Measurements from ENCODE around the gene TTC33. TPM values are rescaled to one million over a fixed set of nuclear protein-coding genes. Genes with fewer than 3 reads are reported as not detected.

Gene TTC33
- total and polyA plus RNA-seq, 2 of the 4 experiments (the other 2 are of a cell fraction): 3.1 to 8.1 TPM

GRCh38 chr5:40672425-40672824 lies 83.3 kb downstream of the TTC33 start:
- Histone ChIP-seq H3K9ac (ENCODE audit: low read depth, low read length) (no peak overlapping the region), H4K8ac (ENCODE audit: low read depth in 2 of 2, low read length in 2 of 2) (peak overlapping the region in 1 of 2 experiments; percentile 22; a peak in 1 of 4 replicates), H3K9me1 (ENCODE audit: insufficient read depth, low read length) (peaks cover 17% of the 10 kb centered on the region), H3K4me2 (ENCODE audit: low read depth, low read length) (no peak overlapping the region), H3K4me3 (ENCODE audit: insufficient read depth, low read depth, low read length) (no peak overlapping the region), H2AFZ (replicated peaks; ENCODE audit: low read length, poor library complexity) (peak overlapping the region; percentile 60), H3K4me1 (ENCODE audit: control insufficient read depth, insufficient read depth, low read length) (peaks cover 6% of the 10 kb centered on the region), H3K14ac (replicated peaks; ENCODE audit: low read depth, low read length) (peak overlapping the region; percentile 5), H3K79me1 (ENCODE audit: low read depth in 1 of 2, low read length in 2 of 2) (peaks cover 0 to 13% of the 10 kb centered on the region in 2 experiments; a peak in 2 of 4 replicates), H3K56ac (ENCODE audit: extremely low read depth, insufficient read depth, low read length) (no peak overlapping the region), H3K36me3 (ENCODE audit: control insufficient read depth, insufficient read depth, low read length) (no peaks in the 10 kb centered on the region), H2BK120ac (ENCODE audit: low read depth, low read length) (peak overlapping the region; percentile 42), H2AK9ac (replicated peaks; ENCODE audit: low read depth, low read length, poor library complexity) (no peak overlapping the region), H2BK20ac (ENCODE audit: low read depth, low read length) (peak overlapping the region; percentile 26; the same call in 1 of the 2 replicates), H2AK5ac (ENCODE audit: low read depth, low read length) (no peak overlapping the region), H3K18ac (ENCODE audit: low read depth, low read length) (peak overlapping the region; percentile 53; the same call in 1 of the 2 replicates), H4K5ac (ENCODE audit: low read depth, low read length) (no peak overlapping the region; the same call in 1 of the 2 replicates), H2BK15ac (ENCODE audit: low read depth, low read length) (no peak overlapping the region), H3K9me3 (ENCODE audit: control insufficient read depth, insufficient read depth, low read length) (no peaks in the 10 kb centered on the region), H2BK5ac (ENCODE audit: low read depth, low read length, poor library complexity, severe bottlenecking) (peak overlapping the region; percentile 48), H3K4ac (ENCODE audit: low read depth, low read length) (0 out of 2 replicates have a peak overlapping the region, but pooled peaks have one; percentile 25), H3K27ac (ENCODE audit: insufficient read depth, low read length) (no peak overlapping the region), H3K23ac (ENCODE audit: low read depth, low read length) (peak overlapping the region; percentile 18; the same call in 1 of the 2 replicates), H3K27me3 (ENCODE audit: control insufficient read depth, insufficient read depth, low read length) (no peaks in the 10 kb centered on the region), H4K20me1 (ENCODE audit: insufficient read depth, low read length) (no peaks in the 10 kb centered on the region), H4K91ac (ENCODE audit: insufficient read depth, low read depth, low read length) (no peak overlapping the region)
- CTCF ChIA-PET: interaction anchor here (0.6 to 0.7 kb wide), 2 partner anchors 282 to 338 kb away, joined by 3 read pairs; no protein-coding TSS in a partner anchor
- 83% methylated on average over 1 of the region's 4 CpGs; no CpG with 5 or more reads in 1 of the 2 experiments for WGBS, 2 experiments (ENCODE audit: extremely low coverage in 2 of 2, insufficient read length in 1 of 2)
- ATAC-seq (ENCODE audit: low read depth): no peak
- dilution Hi-C loops (cut with HindIII; ENCODE audit: low sequenced_read_pairs, unreplicated experiment): no loop called here
- intact Hi-C loops (cut with micrococcal nuclease): no loop called here
- in situ Hi-C loops (cut with MboI; ENCODE audit: low sequenced_read_pairs): loop anchor here (10.0 kb wide), 1 partner anchor 448 kb away; no protein-coding TSS in a partner anchor
- no peak for DNase-seq
- TF ChIP-seq, protein P1, sequence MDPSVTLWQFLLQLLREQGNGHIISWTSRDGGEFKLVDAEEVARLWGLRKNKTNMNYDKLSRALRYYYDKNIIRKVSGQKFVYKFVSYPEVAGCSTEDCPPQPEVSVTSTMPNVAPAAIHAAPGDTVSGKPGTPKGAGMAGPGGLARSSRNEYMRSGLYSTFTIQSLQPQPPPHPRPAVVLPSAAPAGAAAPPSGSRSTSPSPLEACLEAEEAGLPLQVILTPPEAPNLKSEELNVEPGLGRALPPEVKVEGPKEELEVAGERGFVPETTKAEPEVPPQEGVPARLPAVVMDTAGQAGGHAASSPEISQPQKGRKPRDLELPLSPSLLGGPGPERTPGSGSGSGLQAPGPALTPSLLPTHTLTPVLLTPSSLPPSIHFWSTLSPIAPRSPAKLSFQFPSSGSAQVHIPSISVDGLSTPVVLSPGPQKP (IDR thresholded peaks at IDR 0.05; ENCODE audit: borderline replicate concordance, low read depth, low read length): no peak
- TF ChIP-seq CEBPB (IDR thresholded peaks at IDR 0.05; ENCODE audit: low read depth, low read length) (no peak), RFX5 (IDR thresholded peaks at IDR 0.05; ENCODE audit: low read depth, low read length) (no peak), SMC3 (IDR thresholded peaks at IDR 0.05; ENCODE audit: low read depth, low read length) (no peak), FOS (IDR thresholded peaks at IDR 0.05; ENCODE audit: low read depth, low read length) (no peak), RCOR1 (IDR thresholded peaks at IDR 0.05; ENCODE audit: insufficient replicate concordance, low read length) (no peak), MAFK (IDR thresholded peaks at IDR 0.05; ENCODE audit: low read depth, low read length) (no peak), POLR2A (IDR thresholded peaks at IDR 0.05; ENCODE audit: low read depth, low read length) (no peak)
- TF ChIP-seq, protein P2, sequence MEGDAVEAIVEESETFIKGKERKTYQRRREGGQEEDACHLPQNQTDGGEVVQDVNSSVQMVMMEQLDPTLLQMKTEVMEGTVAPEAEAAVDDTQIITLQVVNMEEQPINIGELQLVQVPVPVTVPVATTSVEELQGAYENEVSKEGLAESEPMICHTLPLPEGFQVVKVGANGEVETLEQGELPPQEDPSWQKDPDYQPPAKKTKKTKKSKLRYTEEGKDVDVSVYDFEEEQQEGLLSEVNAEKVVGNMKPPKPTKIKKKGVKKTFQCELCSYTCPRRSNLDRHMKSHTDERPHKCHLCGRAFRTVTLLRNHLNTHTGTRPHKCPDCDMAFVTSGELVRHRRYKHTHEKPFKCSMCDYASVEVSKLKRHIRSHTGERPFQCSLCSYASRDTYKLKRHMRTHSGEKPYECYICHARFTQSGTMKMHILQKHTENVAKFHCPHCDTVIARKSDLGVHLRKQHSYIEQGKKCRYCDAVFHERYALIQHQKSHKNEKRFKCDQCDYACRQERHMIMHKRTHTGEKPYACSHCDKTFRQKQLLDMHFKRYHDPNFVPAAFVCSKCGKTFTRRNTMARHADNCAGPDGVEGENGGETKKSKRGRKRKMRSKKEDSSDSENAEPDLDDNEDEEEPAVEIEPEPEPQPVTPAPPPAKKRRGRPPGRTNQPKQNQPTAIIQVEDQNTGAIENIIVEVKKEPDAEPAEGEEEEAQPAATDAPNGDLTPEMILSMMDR (conservative IDR thresholded peaks at IDR 0.05; ENCODE audit: low read depth, low read length): no peak
- BruUV-seq (replicated peaks): no TSS peak
- POLR2A ChIA-PET (ENCODE audit: unreplicated experiment): no interaction called here

Data from IMR-90 (cell line).